Breast epithelium (tissue), 3 donors: ENCODE data around the gene STPG3.

Source experiments
- CTCF ChIP-seq, 3 donors: fragments of 450-650 bp; IDR thresholded peaks; one replicate each; pipeline ENCODE4 v1.5.1; 2016 to 2017; ENCODE audit warnings: antibody characterized with exemption in 3 of 3, mild to moderate bottlenecking in 3 of 3, moderate library complexity in 3 of 3
- POLR2A ChIP-seq: fragments of 450-650 bp; IDR thresholded peaks from one replicate; pipeline ENCODE4 v1.6.1; 2016; ENCODE audit warnings: antibody characterized with exemption, mild to moderate bottlenecking, moderate library complexity
- POLR2AphosphoS5 ChIP-seq, 3 donors: sonication (generic); formaldehyde crosslinking; IDR thresholded peaks; one replicate each; pipeline ENCODE4 v1.6.1; 2017; ENCODE audit warnings: antibody characterized with exemption in 3 of 3

GRCh38 chr9:137266585-137267453, 15.7 kb downstream of the STPG3 start:
- no peak for TF ChIP-seq CTCF (IDR thresholded peaks at IDR 0.05)
- no peak for TF ChIP-seq POLR2AphosphoS5 (IDR thresholded peaks at IDR 0.05)
- TF ChIP-seq POLR2A = no peak
